ENCODE measurements around the gene MPEG1.

Gene MPEG1

DNA sequence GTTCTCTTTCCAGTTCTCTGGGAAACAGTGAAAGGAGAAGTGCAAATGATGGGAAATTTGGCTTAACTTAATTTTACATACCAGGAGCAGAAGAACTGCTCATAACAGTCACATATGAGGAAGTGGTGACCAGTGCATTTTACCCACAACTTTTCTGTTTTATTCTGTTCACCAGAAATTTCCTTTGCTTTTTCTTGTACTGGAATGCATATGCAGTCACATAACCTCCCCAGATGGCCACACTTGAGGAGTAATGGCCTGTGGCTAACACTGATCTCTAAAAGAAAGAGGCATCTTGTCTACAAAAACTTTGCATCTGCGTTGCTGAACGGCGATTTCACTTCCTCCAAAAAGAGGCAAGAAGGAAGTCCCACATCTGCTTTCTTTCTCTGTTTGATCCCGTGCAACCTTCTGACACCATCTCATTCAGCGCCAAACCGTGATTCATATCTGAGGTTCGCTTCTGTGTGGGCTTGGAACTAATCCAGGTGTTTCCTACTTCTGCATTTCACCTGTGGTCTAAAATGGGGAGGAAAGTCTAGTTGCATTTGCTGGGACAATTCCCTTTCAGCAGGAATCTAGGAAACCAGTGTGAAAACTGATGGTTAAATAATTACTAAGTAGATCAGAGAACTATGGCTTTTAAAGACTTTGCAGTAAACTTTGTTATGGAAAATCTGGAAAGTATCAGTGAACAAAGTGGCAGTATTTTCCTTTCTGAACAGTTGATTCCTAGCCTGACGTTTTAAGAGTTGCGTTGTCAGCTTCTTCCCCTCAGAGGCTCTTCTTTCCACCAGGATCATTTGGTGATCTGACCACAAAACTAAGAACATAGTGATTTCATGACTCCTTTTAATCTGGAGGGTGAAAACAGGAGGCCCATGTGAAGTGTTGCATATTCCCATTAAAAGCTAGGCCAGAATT lies 4.2 kb upstream of the MPEG1 start:
- no peak for DNase-seq

- no peak for DNase-seq
These were observed 1.6 kb upstream of the MPEG1 start for GRCh38 chr11:59214141-59214893.

- no peak for DNase-seq
These were observed 505 bp downstream of the MPEG1 start for GRCh38 chr11:59212222-59212621.

DNA sequence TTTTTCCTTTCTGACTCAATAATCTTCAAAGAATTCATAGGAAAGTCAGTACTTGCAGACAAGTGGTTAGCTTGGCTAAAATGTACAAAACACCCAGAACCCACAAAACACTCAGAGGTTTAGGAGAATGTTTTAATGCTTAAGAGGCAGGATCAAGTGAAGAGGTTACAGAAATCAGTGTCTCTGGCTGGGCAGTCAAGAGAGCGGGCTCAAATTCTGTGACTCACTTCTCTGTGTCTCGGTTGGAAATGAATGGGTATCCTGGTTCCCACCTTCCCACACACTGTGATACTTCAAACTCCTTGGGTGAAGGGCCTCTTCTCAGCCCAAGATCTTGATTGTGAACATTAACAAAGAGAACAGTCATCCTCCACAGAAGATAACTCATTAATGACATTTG lies 3.8 kb downstream of the MPEG1 start:
- DNase-seq: no peak

DNA sequence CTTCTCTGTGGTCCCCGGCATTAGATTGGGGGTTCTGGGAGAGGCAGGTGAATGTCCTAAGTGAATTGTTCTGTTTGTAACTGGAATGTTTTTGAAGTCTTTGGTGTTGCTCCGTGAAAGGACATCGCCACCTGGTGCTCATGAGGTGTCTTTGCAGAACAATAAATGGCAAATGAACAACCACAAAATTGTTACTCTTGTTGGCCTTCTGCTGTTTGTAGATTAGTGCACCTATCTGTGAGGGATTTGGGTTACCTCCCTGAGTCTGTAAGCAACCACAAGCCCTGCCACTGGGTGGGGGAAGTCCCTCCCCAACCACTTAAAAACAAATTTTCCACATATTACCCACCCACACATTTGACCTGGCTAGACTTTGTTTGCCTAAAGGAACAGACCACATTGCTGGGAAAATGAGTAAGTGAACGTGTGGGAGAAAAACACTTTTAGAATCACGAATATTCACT lies 4.7 kb downstream of the MPEG1 start:
- no peak for DNase-seq

DNA sequence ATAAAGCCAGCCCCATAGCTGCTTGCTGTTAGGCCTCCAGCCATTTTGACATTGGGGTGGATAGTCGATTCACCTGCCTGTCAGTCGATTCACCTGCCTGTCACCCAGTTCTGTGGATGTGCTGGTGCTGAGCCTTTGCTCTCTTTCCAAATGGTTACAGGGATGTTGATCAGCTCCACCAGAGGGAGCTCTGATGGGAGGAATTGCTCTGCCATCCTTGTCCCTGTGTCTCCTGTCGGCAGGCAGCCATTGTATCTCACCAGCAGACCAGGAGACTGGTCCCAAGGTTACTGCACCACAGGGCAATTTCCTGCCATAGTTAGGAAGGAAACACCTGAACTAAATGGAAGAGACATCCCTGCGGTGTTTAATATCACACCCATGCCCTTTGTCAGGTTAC lies 6.1 kb downstream of the MPEG1 start:
- DNase-seq: peak; percentile 20

- no peak for DNase-seq
These were observed 7.1 kb downstream of the MPEG1 start for GRCh38 chr11:59205648-59206047.

DNA sequence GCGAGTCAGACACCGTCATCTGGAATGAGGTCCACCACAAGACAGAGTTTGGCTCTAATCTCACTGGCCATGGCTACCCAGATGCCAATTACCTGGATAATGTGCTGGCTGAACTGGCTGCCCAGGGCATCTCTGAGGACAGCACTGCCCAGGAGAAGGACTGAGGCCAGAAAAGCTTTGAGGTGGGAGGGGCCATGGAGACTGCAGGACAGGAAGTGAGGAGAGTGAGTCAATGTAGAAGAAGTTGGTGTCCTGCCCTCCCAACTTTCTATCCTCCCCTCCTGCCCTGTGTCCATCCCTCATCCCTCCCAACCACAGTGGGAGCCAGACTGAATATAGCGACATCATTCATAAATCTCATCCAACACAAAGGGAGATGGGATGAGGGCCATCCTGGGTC lies 8.0 kb downstream of the MPEG1 start:
- no peak for DNase-seq

DNA sequence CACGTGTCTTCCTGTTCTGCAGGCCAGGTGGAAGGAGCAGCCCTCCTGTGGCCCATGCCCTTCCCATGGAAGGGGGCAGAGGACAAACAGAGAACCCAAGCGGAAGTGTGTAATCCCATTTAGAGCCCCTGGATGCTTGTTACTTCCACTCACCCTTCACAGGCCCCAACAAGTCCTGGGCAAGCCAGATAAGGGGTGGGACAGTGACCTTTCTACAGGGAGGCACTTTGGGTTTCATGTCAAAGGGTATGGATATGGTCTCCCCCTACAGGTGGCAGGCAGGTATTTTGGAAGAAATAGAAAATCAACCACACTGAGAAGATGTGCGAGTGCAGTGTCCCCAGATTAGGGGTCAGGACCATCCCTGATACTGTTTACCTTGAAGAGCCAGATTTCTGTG lies 11.4 kb downstream of the MPEG1 start:
- no peak for DNase-seq

DNA sequence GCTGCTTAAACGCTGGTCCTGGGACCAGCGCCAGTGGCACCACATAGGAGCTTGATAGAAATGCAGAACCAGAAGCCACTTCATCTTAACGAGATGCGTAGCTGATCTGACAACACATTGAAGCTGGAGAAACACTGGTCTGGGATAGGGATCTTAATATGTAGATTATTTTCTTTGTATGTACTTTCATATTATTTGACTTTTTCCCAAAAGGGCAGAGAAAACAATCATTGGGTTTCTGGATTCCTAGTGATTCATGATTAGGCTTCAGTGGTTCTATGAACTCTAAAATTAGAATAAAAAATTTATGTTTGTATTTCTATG lies 12.3 kb downstream of the MPEG1 start:
- DNase-seq: no peak

DNA sequence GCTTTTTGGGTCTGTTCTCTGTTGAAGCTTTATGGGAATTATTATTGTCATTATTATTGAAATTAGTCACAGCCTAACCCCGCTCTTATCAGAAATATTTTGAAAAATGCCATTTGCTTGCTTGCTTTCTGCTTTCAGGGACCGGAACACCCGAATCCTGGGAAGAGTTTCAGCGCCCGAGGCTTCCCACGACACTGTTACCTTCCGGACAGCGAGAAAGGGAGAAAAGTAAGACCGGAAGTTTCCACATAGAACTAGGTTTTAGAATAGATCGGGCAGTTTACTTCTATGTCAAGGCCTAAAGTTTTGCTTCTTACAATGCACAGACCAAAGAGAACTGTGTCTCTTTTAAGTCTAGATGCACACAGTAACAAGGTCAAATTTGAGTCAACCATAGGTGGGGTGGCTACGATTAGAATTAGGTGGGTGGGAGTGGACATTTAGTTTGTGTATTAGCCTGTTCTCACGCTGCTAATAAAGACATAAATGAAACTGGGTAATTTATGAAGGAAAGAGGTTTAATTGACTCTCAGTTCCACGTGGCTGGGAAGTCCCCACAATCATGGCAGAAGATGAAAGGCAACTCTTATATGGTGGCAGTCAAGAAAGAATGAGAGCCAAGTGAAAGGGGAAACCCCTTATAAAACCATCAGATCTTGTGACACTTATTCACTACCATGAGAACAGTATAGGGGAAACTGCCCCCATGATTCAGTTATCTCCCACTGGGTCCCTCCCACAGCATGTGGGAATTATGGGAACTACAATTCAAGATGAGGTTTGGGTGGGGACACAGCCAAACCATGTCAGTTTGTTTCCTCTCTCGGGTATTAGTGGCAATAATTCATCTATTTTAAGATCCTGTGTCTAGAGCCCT lies 12.9 kb downstream of the MPEG1 start:
- DNase-seq: no peak

- no peak for DNase-seq
These were observed 14.0 kb downstream of the MPEG1 start for GRCh38 chr11:59198726-59199125.

GRCh38 chr11:59197991-59198390 lies 14.7 kb downstream of the MPEG1 start:
- DNase-seq: no peak

DNA sequence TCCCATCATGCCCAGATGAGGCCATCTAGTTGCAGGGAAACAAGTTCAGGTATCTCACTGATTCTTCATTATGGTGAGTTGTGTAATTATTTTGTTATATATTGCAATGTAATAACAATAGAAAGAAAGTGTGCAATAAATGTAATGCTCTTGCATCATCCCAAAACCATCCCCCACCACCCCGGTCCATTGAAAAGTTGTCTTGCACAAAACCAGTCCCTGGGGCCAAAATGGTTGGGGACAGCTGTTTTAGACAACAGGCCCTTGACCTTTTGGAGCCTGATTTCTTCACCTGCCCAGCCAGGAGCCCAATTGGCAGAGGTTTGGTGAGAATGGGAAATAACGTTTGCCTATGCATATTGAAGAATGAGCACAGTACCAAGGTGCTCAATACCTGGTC lies 15.9 kb downstream of the MPEG1 start:
- no peak for DNase-seq

GRCh38 chr11:59195586-59195985 lies 17.1 kb downstream of the MPEG1 start:
- DNase-seq: no peak

DNA sequence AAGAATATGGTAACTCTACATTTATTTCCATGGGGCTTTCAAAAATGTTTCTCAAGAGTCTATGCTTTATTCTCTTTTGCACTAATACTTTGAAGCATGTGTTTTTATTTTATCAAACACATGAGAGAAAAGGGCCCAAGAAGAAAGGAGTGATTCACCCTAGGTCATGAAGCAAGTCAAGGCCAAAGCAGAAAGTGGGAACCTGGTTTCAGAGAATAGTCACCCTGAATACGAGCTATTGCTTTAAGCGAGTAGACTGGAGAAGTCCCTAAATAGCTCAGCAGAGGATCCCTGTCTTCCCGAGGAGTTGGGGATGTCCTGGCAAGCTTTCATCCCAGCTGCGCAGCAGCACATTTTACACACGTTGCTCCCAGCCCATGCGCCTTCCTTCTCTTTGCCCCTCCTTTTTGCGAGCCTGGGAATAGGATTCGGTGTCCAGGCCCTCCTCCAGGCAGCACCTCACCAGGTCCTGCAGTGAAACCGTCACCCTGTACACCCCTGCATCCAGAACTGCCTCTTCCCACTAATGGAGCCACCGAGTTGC lies 19.1 kb downstream of the MPEG1 start:
- DNase-seq: no peak

DNA sequence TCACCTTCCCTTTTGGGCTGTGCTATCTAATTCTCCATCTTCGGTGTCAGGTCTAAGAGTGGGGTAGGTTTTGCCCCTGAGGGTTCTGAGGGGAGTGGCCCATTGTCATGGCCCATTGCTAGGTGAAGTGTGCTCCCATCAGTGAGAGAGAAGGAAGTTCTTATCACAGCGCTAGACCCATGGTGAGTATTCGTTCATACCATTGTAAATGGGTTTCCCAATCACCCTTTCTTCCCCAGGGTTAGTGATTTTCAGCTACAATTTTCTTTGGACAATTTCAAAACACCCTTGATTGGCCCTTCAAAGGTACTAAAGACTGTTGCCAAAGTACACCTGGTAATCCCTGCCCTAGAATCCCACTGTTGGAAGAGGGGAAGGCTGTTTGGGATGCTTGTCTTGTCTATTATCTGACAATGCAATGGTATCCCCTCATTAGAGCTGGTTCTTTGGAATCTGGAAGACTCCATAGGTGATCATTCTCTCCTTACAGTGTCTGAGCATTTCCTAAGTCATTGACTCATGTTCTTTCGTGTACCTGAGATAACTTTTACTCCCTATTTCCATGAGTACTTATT lies 20.2 kb downstream of the MPEG1 start:
- DNase-seq: no peak

DNA sequence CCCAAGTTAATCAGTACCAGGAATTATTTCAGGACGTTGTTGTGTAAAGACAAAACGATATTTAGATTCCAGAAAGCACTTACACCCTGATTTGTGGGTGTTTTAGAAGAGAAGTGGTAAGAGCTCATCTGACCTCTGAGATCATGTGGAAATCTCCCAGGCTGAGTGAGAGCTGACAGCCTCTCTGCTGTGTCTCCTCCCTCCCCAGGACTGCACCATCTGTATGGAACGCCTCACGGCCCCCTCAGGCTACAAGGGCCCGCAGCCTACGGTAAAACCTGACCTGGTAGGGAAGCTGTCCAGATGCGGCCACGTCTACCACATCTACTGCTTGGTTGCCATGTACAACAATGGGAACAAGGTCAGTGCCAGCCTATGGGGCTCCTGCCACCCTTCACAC lies 20.8 kb downstream of the MPEG1 start:
- DNase-seq: no peak

DNA sequence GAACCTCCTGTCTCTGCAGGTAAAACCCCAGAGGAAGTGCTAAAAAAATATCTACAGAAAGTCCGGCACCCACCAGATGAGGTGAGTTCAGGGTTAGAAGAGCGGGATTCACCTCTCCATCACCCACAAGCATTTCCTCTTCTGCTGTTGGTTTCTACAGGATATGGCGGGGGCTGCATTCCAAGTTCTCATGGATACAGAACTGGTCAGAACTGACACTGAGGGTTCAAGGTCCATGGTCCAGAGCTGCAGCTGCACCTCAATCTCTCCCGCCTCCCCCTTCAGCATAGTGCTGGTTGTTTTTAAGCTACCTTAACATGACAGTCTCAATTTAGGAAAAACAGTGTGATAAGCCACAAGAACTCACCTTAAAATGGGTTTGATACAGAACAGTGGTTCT lies 21.6 kb downstream of the MPEG1 start:
- DNase-seq: no peak

DNA sequence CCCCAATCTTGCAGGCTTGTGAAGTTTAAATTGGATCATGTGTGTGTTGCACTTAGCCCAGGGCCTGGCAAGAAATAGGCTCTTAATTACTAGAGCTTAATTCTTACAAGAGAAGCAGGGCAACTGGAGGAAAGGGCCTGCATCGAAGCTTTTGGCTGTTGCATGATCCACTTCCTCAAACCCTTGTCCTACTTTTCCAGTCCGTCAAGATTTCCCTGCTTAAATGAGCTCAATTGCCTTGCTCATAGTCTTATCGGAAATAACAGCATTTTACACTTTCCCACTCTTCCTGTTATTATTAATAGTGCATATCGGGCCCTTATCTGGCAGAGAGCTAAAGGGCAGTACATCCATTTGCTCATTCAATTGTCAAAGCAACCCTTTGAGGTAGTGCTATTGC lies 22.7 kb downstream of the MPEG1 start:
- no peak for DNase-seq

DNA sequence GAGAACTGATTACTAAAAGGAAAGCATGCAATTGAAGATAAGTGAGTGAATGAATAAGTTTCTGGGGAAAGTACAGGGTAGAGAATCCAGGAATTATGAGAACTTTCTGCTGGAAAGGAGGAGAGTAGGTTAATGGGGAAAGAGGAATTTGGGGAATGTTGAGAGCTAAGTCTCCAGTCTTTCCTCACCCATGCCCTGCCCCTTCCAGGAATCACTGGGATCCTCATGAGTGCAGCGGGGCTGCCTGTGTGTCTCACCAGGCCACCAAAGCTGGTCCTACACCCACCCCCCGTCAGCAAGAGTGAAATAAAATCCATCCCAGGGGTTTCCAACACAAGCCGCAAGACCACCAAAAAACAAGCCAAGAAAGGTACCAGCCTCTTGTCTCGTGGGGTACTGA lies 23.8 kb downstream of the MPEG1 start:
- DNase-seq: no peak

GRCh38 chr11:59187587-59187986 lies 25.1 kb downstream of the MPEG1 start:
- DNase-seq: no peak

DNA sequence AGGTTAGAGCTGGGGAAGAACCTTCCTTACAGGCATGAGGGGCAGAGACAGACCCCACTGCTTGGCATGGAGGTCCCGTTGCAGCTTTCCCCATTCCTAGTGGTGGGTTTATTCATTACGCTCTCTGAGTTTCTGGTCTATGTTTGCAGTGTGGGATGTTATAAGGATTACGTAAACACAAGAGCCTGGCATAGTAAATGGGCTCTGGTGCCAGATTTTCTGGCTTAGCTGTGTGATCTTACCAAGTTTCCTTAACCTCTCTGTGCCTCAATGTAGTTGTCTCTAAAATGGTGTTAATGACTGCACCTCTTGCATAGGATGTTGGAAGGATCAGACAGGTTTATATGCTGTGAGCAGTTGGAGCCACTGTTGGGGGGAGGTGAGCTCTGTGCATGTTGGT lies 25.7 kb downstream of the MPEG1 start:
- DNase-seq: no peak
